Heart left ventricle (tissue), 13 donors: ENCODE data around the gene DPH3.

Experiments used
- CTCF ChIP-seq, 12 donors: fragments of 200-600 bp; sonication (generic) in 4 of 12; IDR thresholded peaks; one replicate each; pipeline versions ENCODE4 v1.5.0 to v1.8.0; 2018 to 2022; ENCODE audit warnings: antibody characterized with exemption in 12 of 12, mild to moderate bottlenecking in 5 of 12
- POLR2A ChIP-seq, 2 donors: fragments of 450-650 bp; IDR thresholded peaks; one replicate each; pipeline ENCODE4 v1.6.1; 2017; ENCODE audit warnings: antibody characterized with exemption in 2 of 2, mild to moderate bottlenecking in 2 of 2, moderate library complexity in 2 of 2
- donor health status: ischemic (EF 13 %, LVEDD 7.1; RV severe dilation, severe dysfunction).
- donor health status: DM: no; HTN: yes; CAD: no.
- donor health status: DM: no; HTN: no; CAD: no.
- donor health status: ischemic (EF 25% LVEDD 6.9; RV normal size, moderate dysfunction).
- donor health status: ischemic (EF 25% LVEDD 5.7; RV mildly dilated, moderate dysfunction).
- donor health status: ischemic (EF 35%, LVEDD 5.7; RV mildly dilated, moderate dysfunction).
- donor health status: nonischemic (EF 11% LVEDD 7.7; RV severe dilation, severe dysfunction).
- donor health status: DM: yes; HTN: yes; CAD: no.
- donor health status: PGD.
- donor health status: ischemic (EF 29% LVEDD 5.4; RV normal size, mild dysfunction).
- donor health status: nonischemic (EF 23%, LVEDD 6.1; RV moderate dilation, normal function).

GRCh38 chr3:16294844-16295243 is 30.1 kb upstream of the DPH3 start:
- TF ChIP-seq CTCF (IDR thresholded peaks at IDR 0.05) (no peak), POLR2A (IDR thresholded peaks at IDR 0.05) (no peak)
